ENCODE measurements around the gene C16orf86.
"Not testable (repeated sequence)": the region's sequence is repeated elsewhere in the genome, so short reads cannot be mapped to it uniquely, and the experiment has no call there.

The C16orf86 gene

DNA sequence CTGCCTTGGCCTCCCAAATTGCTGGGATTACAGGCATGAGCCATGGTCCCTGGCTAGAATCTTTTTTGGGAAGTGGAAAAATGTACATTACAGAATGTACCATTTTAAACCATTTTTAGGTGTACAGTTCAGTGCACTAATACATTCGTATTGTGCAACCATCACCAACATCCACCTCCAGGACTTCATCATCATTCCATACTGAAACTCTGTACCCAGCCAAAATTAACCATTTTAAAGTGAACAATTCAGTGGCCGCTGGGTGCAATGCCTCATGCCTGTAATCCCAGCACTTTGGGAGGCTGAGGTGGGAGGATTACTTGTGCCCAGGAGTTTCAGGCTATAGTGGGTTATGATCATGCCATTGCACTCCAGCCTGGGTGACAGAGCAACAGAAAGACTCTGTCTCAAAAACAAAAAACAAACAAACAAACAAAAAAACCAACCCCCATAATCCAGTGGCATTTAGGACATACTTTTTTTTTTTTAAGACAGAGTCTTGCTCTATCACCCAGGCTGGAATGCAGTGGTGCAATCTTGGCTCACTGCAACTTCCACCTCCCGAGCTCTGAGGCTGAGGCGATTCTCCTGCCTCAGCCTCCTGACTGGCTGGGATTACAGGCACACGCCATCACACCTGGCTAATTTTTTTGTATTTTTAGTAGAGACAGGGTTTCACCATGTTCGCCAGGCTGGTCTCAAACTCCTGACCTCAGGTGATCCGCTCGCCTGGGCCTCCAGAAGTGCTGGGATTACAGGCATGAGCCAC, 27.1 kb downstream of the C16orf86 start:
- not testable (repeated sequence) for H3K36me3 Mint-ChIP-seq, H3K9me3 Mint-ChIP-seq, H3K27me3 Mint-ChIP-seq, ATAC-seq, H3K4me3 Mint-ChIP-seq
- Mint-ChIP-seq H3K27ac (peak overlapping the region; percentile 82), H3K4me1 (peaks cover 10% of the 10 kb centered on the region)

GRCh38 chr16:67694611-67695010, 28.0 kb downstream of the C16orf86 start:
- Mint-ChIP-seq H3K4me3 (no peak overlapping the region), H3K27ac (no peak overlapping the region), H3K27me3 (no peaks in the 10 kb centered on the region), H3K36me3 (peaks cover 12% of the 10 kb centered on the region), H3K9me3 (no peaks in the 10 kb centered on the region), H3K4me1 (peaks cover 10% of the 10 kb centered on the region)
- no peak for ATAC-seq

- H3K4me1 Mint-ChIP-seq, result peaks cover 11% of the 10 kb centered on the region
- no peak overlapping the region for H3K4me3 Mint-ChIP-seq
- H3K27me3 Mint-ChIP-seq, result no peaks in the 10 kb centered on the region
- no peaks in the 10 kb centered on the region for H3K9me3 Mint-ChIP-seq
- ATAC-seq, result no peak
- H3K36me3 Mint-ChIP-seq, result peaks cover 12% of the 10 kb centered on the region
- H3K27ac Mint-ChIP-seq, result no peak overlapping the region
Observed at GRCh38 chr16:67697422-67698185, 31.0 kb downstream of the C16orf86 start.

DNA sequence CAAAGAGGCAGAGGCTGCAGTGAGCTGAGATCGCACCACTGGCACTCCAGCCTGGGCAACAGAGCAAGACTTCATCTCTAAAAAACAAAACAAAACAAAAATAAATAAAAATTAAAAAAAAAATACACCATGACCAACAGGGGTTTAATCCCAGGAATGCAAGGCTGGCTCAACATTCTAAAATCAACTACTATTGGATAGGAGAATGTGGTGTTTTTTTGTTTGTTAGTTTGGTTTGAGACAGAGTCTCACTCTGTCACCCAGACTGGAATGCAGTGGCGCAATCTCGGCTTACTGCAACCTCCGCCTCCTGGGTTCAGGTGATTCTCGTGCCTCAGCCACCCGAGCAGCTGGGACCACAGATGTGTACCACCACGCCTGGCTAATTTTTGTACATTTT, 32.7 kb downstream of the C16orf86 start:
- H3K27me3 Mint-ChIP-seq, result no peaks in the 10 kb centered on the region
- H3K9me3 Mint-ChIP-seq, result no peaks in the 10 kb centered on the region
- no peak for ATAC-seq
- peaks cover 7% of the 10 kb centered on the region for H3K4me1 Mint-ChIP-seq
- H3K36me3 Mint-ChIP-seq, result peaks cover 12% of the 10 kb centered on the region
- H3K4me3 Mint-ChIP-seq, result no peak overlapping the region
- no peak overlapping the region for H3K27ac Mint-ChIP-seq

DNA sequence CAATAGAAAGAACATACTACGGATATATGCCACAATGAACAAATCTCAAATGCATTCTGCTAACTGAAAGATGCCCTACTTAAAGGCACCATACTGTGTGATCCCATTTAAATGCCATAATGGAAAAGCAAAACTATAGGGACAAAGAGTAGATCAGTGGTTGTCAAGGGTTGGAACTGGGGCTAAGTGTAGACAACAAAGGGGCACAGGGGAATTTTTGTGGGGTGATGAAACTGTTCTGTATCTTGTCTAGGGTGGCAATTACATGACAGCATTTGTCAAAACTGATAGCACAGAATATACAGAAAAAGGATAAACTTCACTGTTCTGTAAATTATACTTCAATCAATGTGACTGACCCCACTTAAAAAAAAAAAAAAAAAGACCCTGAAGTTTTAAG, 34.8 kb downstream of the C16orf86 start:
- no peak overlapping the region for H3K4me3 Mint-ChIP-seq
- H3K27me3 Mint-ChIP-seq, result no peaks in the 10 kb centered on the region
- ATAC-seq, result no peak
- peaks cover 14% of the 10 kb centered on the region for H3K4me1 Mint-ChIP-seq
- no peak overlapping the region for H3K27ac Mint-ChIP-seq
- no peaks in the 10 kb centered on the region for H3K9me3 Mint-ChIP-seq
- H3K36me3 Mint-ChIP-seq, result peaks cover 12% of the 10 kb centered on the region

DNA sequence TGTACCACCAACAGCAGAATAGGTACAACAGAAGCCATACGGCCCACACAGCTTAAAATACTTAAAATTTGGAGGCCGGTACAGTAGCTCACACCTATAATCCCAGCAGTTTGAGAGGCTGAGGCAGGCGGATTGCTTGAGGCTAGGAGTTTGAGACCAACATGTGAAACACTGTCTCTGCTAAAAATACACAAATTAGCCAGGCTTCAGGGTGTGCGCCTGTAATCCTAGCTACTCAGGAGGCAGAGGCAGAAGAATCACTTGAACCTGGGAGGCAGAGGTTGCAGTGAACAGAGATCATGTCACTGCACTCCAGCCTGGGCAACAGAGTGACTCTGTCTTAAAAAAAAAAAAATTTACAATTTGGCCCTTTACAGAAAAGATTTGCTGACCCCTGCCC, 35.5 kb downstream of the C16orf86 start:
- Mint-ChIP-seq H3K36me3 (peaks cover 12% of the 10 kb centered on the region), H3K27ac (no peak overlapping the region), H3K27me3 (no peaks in the 10 kb centered on the region), H3K9me3 (no peaks in the 10 kb centered on the region), H3K4me1 (peaks cover 14% of the 10 kb centered on the region), H3K4me3 (no peak overlapping the region)
- no peak for ATAC-seq

GRCh38 chr16:67703626-67704025, 37.0 kb downstream of the C16orf86 start:
- no peaks in the 10 kb centered on the region for H3K9me3 Mint-ChIP-seq
- ATAC-seq, result no peak
- H3K4me1 Mint-ChIP-seq, result peaks cover 16% of the 10 kb centered on the region
- H3K27ac Mint-ChIP-seq, result no peak overlapping the region
- H3K4me3 Mint-ChIP-seq, result no peak overlapping the region
- H3K36me3 Mint-ChIP-seq, result peaks cover 3% of the 10 kb centered on the region
- H3K27me3 Mint-ChIP-seq, result no peaks in the 10 kb centered on the region

- ATAC-seq, result no peak
- no peak overlapping the region for H3K4me3 Mint-ChIP-seq
- peaks cover 21% of the 10 kb centered on the region for H3K4me1 Mint-ChIP-seq
- H3K9me3 Mint-ChIP-seq, result no peaks in the 10 kb centered on the region
- no peak overlapping the region for H3K27ac Mint-ChIP-seq
- H3K36me3 Mint-ChIP-seq, result no peaks in the 10 kb centered on the region
- no peaks in the 10 kb centered on the region for H3K27me3 Mint-ChIP-seq
Observed at GRCh38 chr16:67704110-67704509, 37.5 kb downstream of the C16orf86 start.

DNA sequence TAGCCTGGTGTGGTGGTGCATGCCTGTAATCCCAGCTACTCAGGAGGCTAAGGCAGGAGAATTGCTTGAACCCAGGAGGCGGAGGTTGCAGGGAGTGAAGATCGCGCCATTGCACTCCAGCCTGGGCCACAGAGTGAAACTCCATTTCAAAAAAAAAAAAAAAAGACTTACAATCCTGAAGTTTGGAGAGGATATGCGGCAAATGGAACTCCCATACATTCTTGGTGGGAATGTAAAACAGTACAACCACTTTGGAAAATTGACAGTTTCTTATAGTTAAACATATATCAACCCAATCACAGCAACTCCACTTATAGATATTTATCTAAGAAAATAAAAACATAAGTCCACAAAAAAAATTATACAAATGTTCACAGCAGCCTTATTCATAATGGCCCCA, 40.6 kb downstream of the C16orf86 start:
- Mint-ChIP-seq H3K27ac (no peak overlapping the region), H3K4me3 (no peak overlapping the region), H3K36me3 (peaks cover 11% of the 10 kb centered on the region), H3K4me1 (peaks cover 28% of the 10 kb centered on the region), H3K27me3 (no peaks in the 10 kb centered on the region), H3K9me3 (no peaks in the 10 kb centered on the region)
- no peak for ATAC-seq

- H3K36me3 Mint-ChIP-seq, result peaks cover 11% of the 10 kb centered on the region
- H3K9me3 Mint-ChIP-seq, result no peaks in the 10 kb centered on the region
- no peak overlapping the region for H3K4me3 Mint-ChIP-seq
- no peaks in the 10 kb centered on the region for H3K27me3 Mint-ChIP-seq
- peaks cover 28% of the 10 kb centered on the region for H3K4me1 Mint-ChIP-seq
- no peak for ATAC-seq
- no peak overlapping the region for H3K27ac Mint-ChIP-seq
Observed at GRCh38 chr16:67707790-67708189, 41.2 kb downstream of the C16orf86 start.

- Mint-ChIP-seq H3K4me3 (no peak overlapping the region), H3K9me3 (no peaks in the 10 kb centered on the region), H3K4me1 (peaks cover 28% of the 10 kb centered on the region), H3K27me3 (no peaks in the 10 kb centered on the region), H3K27ac (no peak overlapping the region), H3K36me3 (peaks cover 11% of the 10 kb centered on the region)
- no peak for ATAC-seq
Observed at GRCh38 chr16:67708368-67708771, 41.8 kb downstream of the C16orf86 start.

GRCh38 chr16:67709050-67709449, 42.4 kb downstream of the C16orf86 start:
- no peaks in the 10 kb centered on the region for H3K9me3 Mint-ChIP-seq
- no peaks in the 10 kb centered on the region for H3K27me3 Mint-ChIP-seq
- peaks cover 28% of the 10 kb centered on the region for H3K4me1 Mint-ChIP-seq
- no peak for ATAC-seq
- no peak overlapping the region for H3K27ac Mint-ChIP-seq
- H3K4me3 Mint-ChIP-seq, result no peak overlapping the region
- H3K36me3 Mint-ChIP-seq, result peaks cover 11% of the 10 kb centered on the region

GRCh38 chr16:67710607-67711006, 44.0 kb downstream of the C16orf86 start:
- Mint-ChIP-seq H3K27me3 (no peaks in the 10 kb centered on the region), H3K27ac (no peak overlapping the region), H3K9me3 (no peaks in the 10 kb centered on the region), H3K4me3 (no peak overlapping the region), H3K36me3 (peaks cover 11% of the 10 kb centered on the region), H3K4me1 (peaks cover 31% of the 10 kb centered on the region)
- ATAC-seq, result no peak

- Mint-ChIP-seq H3K27ac (no peak overlapping the region), H3K4me3 (no peak overlapping the region), H3K36me3 (peaks cover 11% of the 10 kb centered on the region), H3K9me3 (no peaks in the 10 kb centered on the region), H3K27me3 (no peaks in the 10 kb centered on the region), H3K4me1 (peaks cover 43% of the 10 kb centered on the region)
- ATAC-seq, result no peak
Observed at GRCh38 chr16:67713647-67714273, 47.1 kb downstream of the C16orf86 start.

- ATAC-seq, result no peak
- Mint-ChIP-seq H3K36me3 (peaks cover 11% of the 10 kb centered on the region), H3K27me3 (no peaks in the 10 kb centered on the region), H3K4me3 (no peak overlapping the region), H3K4me1 (peaks cover 46% of the 10 kb centered on the region), H3K9me3 (no peaks in the 10 kb centered on the region), H3K27ac (no peak overlapping the region)
Observed at GRCh38 chr16:67714522-67714921, 47.9 kb downstream of the C16orf86 start.
